IMR-90 (cell line): ENCODE data around the gene SAP30BP. TPM values are rescaled to one million over a fixed set of nuclear protein-coding genes. Genes with fewer than 3 reads are reported as not detected.

Experiments
- ATAC-seq: fragments of 200-7000 bp; cut with Tn5 transposase; 2 replicates; pipeline ENCODE4 v1.9.1; 2020; ENCODE audit warnings: low read depth, mild to moderate bottlenecking, moderate library complexity
- BruUV-seq: library from RNA; stranded (reverse); fragments of 400-500 nt; replicated peaks from 2 replicates; lab custom pipeline; 2021; lab: Mats Ljungman, UMichigan
- CTCF ChIA-PET: fragments of 300-600 bp; formaldehyde crosslinking; extraction: SDS; loops from one replicate; lab custom pipeline; 2021; ENCODE audit warnings: antibody characterized with exemption; lab: Yijun Ruan, JAX
- POLR2A ChIA-PET: fragments of 300-600 bp; sonication (Branson Sonifier 250); formaldehyde crosslinking; loops from one replicate; lab custom pipeline; 2022; ENCODE audit warnings: antibody characterized with exemption; ENCODE audit not compliant: unreplicated experiment; lab: Charles Lee
- DNase-seq: peaks from one replicate; pipeline ENCODE4 v3.0.0; 2013
- H2AFZ ChIP-seq: replicated peaks from 2 replicates; pipeline ENCODE3; 2013; ENCODE audit warnings: low read length, mild to moderate bottlenecking; ENCODE audit not compliant: poor library complexity
- H2AK5ac ChIP-seq: 2 replicates; pipeline ENCODE4 v1.6.1; 2013; ENCODE audit warnings: low read depth, low read length, inconsistent platforms
- H2AK9ac ChIP-seq: replicated peaks from 2 replicates; pipeline ENCODE3; 2013; ENCODE audit warnings: mild to moderate bottlenecking, low read depth, low read length, moderate library complexity; ENCODE audit not compliant: poor library complexity
- H2BK120ac ChIP-seq: 2 replicates; pipeline ENCODE4 v1.6.1; 2013; ENCODE audit warnings: low read depth, low read length, inconsistent platforms
- H2BK15ac ChIP-seq: 3 replicates; pipeline ENCODE4 v1.6.1; 2013; ENCODE audit warnings: low read depth, low read length, inconsistent platforms
- H2BK20ac ChIP-seq: 2 replicates; pipeline ENCODE4 v1.6.1; 2013; ENCODE audit warnings: low read depth, mild to moderate bottlenecking, inconsistent platforms, low read length, moderate library complexity
- H2BK5ac ChIP-seq: 2 replicates; pipeline ENCODE4 v1.6.1; 2013; ENCODE audit warnings: mild to moderate bottlenecking, low read depth, low read length, inconsistent platforms; ENCODE audit not compliant: poor library complexity, severe bottlenecking
- H3K14ac ChIP-seq: replicated peaks from 2 replicates; pipeline ENCODE4 v1.6.1; 2013; ENCODE audit warnings: low read depth, low read length, inconsistent platforms
- H3K18ac ChIP-seq: 2 replicates; pipeline ENCODE4 v1.6.1; 2013; ENCODE audit warnings: low read depth, low read length, control low read depth
- H3K23ac ChIP-seq: 2 replicates; pipeline ENCODE4 v1.6.1; 2013; ENCODE audit warnings: low read depth, low read length, inconsistent platforms
- H3K27ac ChIP-seq: 2 replicates; pipeline ENCODE4 v1.5.1; 2013; ENCODE audit warnings: mild to moderate bottlenecking, control low read depth, low read length; ENCODE audit not compliant: insufficient read depth
- H3K27me3 ChIP-seq: 2 replicates; pipeline ENCODE4 v1.6.1; 2013; ENCODE audit warnings: low read length; ENCODE audit not compliant: control insufficient read depth, insufficient read depth
- H3K36me3 ChIP-seq: 2 replicates; pipeline ENCODE4 v1.6.1; 2013; ENCODE audit warnings: low read length, mixed read lengths; ENCODE audit not compliant: control insufficient read depth, insufficient read depth
- H3K4ac ChIP-seq: 2 replicates; pipeline ENCODE4 v1.6.1; 2013; ENCODE audit warnings: low read depth, low read length, inconsistent platforms
- H3K4me1 ChIP-seq: 2 replicates; pipeline ENCODE4 v1.6.1; 2013; ENCODE audit warnings: low read length, mixed read lengths; ENCODE audit not compliant: control insufficient read depth, insufficient read depth
- H3K4me2 ChIP-seq: 2 replicates; pipeline ENCODE4 v1.6.1; 2013; ENCODE audit warnings: low read depth, mild to moderate bottlenecking, control low read depth, low read length, moderate library complexity
- H3K4me3 ChIP-seq: 2 replicates; pipeline ENCODE4 v1.5.1; 2013; ENCODE audit warnings: low read depth, mild to moderate bottlenecking, control low read depth, low read length, moderate library complexity; ENCODE audit not compliant: insufficient read depth
- H3K56ac ChIP-seq: 2 replicates; pipeline ENCODE4 v1.6.1; 2013; ENCODE audit warnings: low read length, inconsistent platforms; ENCODE audit not compliant: insufficient read depth; ENCODE audit errors: extremely low read depth
- H3K79me1 ChIP-seq, 2 experiments: 2 replicates each; pipeline ENCODE4 v1.6.1; 2013; ENCODE audit warnings: low read length in 2 of 2, inconsistent platforms in 1 of 2, low read depth in 1 of 2
- H3K9ac ChIP-seq: 2 replicates; pipeline ENCODE4 v1.6.1; 2013; ENCODE audit warnings: low read depth, low read length, control low read depth
- H3K9me1 ChIP-seq: 2 replicates; pipeline ENCODE4 v1.6.1; 2013; ENCODE audit warnings: low read length, inconsistent platforms; ENCODE audit not compliant: insufficient read depth
- H3K9me3 ChIP-seq: 2 replicates; pipeline ENCODE4 v1.6.1; 2013; ENCODE audit warnings: low read length; ENCODE audit not compliant: control insufficient read depth, insufficient read depth
- H4K20me1 ChIP-seq: 2 replicates; pipeline ENCODE4 v1.6.1; 2013; ENCODE audit warnings: low read length, inconsistent platforms; ENCODE audit not compliant: insufficient read depth
- H4K5ac ChIP-seq: 2 replicates; pipeline ENCODE4 v1.6.1; 2013; ENCODE audit warnings: mild to moderate bottlenecking, low read depth, low read length, control low read depth
- H4K8ac ChIP-seq, 2 experiments: 2 replicates each; pipeline ENCODE4 v1.6.1; 2013; ENCODE audit warnings: low read depth in 2 of 2, low read length in 2 of 2, control low read depth in 1 of 2, inconsistent platforms in 1 of 2
- H4K91ac ChIP-seq: 2 replicates; pipeline ENCODE4 v1.6.1; 2013; ENCODE audit warnings: low read depth, low read length, inconsistent platforms; ENCODE audit not compliant: insufficient read depth
- BHLHE40 ChIP-seq: fragments of 150-350 bp; IDR thresholded peaks from 2 replicates; pipeline ENCODE4 v1.6.1; 2016; ENCODE audit warnings: mild to moderate bottlenecking, low read depth, low read length
- CEBPB ChIP-seq: IDR thresholded peaks from 2 replicates; pipeline ENCODE4 v1.6.1; 2012; ENCODE audit warnings: low read depth, low read length, improper control_type of control experiment
- CHD1 ChIP-seq: IDR thresholded peaks from 2 replicates; pipeline ENCODE4 v1.6.1; 2012; ENCODE audit warnings: low read depth, low read length, improper control_type of control experiment
- MAFK ChIP-seq: IDR thresholded peaks from 2 replicates; pipeline ENCODE4 v1.6.1; 2012; ENCODE audit warnings: low read depth, low read length, improper control_type of control experiment
- MAZ ChIP-seq: IDR thresholded peaks from 2 replicates; pipeline ENCODE4 v1.6.1; 2012; ENCODE audit warnings: low read depth, mild to moderate bottlenecking, low read length, improper control_type of control experiment, moderate library complexity, borderline replicate concordance
- MXI1 ChIP-seq: IDR thresholded peaks from 2 replicates; pipeline ENCODE4 v1.6.1; 2012; ENCODE audit warnings: low read depth, mild to moderate bottlenecking, low read length, moderate library complexity, borderline replicate concordance
- NFE2L2 ChIP-seq: fragments of 150-350 bp; IDR thresholded peaks from 2 replicates; pipeline ENCODE4 v1.6.1; 2016; ENCODE audit warnings: low read depth, mild to moderate bottlenecking, low read length
- POLR2A ChIP-seq: IDR thresholded peaks from 2 replicates; pipeline ENCODE4 v1.6.1; 2012; ENCODE audit warnings: mild to moderate bottlenecking, low read depth, low read length
- RAD21 ChIP-seq: IDR thresholded peaks from 2 replicates; pipeline ENCODE4 v1.6.1; 2012; ENCODE audit warnings: low read length, improper control_type of control experiment
- RCOR1 ChIP-seq: IDR thresholded peaks from 2 replicates; pipeline ENCODE4 v1.6.1; 2012; ENCODE audit warnings: mild to moderate bottlenecking, low read length, improper control_type of control experiment; ENCODE audit not compliant: insufficient replicate concordance
- RFX5 ChIP-seq: IDR thresholded peaks from 2 replicates; pipeline ENCODE4 v1.8.0; 2012; ENCODE audit warnings: low read depth, mild to moderate bottlenecking, low read length, moderate library complexity
- SMC3 ChIP-seq: fragments of 150-350 bp; IDR thresholded peaks from 2 replicates; pipeline ENCODE4 v1.6.1; 2016; ENCODE audit warnings: low read depth, mild to moderate bottlenecking, antibody characterized with exemption, low read length, moderate library complexity
- WGBS, 2 experiments: methylation state at CpG; one replicate each; pipeline versions ENCODE4 v1.1.5 to v1.1.7; 2013; ENCODE audit warnings: missing lambda C conversion rate in 2 of 2; ENCODE audit not compliant: insufficient read length in 1 of 2; ENCODE audit errors: extremely low coverage in 2 of 2; 5-methylcytosine and 5-hydroxymethylcytosine counted together
- dilution Hi-C: fragments of 300-500 bp; cut with HindIII; formaldehyde crosslinking; loops from one replicate; pipeline ENCODE4 v1.14.3; 2018; ENCODE audit warnings: low sequenced_read_pairs; ENCODE audit not compliant: unreplicated experiment
- in situ Hi-C: fragments of 300-500 bp; cut with MboI; formaldehyde crosslinking; loops from 3 replicates; pipeline ENCODE4 v1.14.3; 2019; ENCODE audit warnings: low sequenced_read_pairs, inconsistent platforms, mixed read lengths
- intact Hi-C: fragments of 100-400 bp; cut with micrococcal nuclease; formaldehyde crosslinking; loops from 2 replicates; pipeline ENCODE4 v1.10.0; 2022
- polyA plus RNA-seq, 3 experiments: library from polyadenylated mRNA; depleted of rRNA; stranded (reverse); fragments of >200 nt; gene quantifications; 2 replicates each; pipeline ENCODE4 v1.2.3, GENCODE V29; 2012; ENCODE audit warnings: low replicate concordance in 1 of 3
- total RNA-seq: library from RNA; depleted of rRNA; stranded (reverse); fragments of >200 nt; gene quantifications from 2 replicates; pipeline ENCODE4 v1.2.3, GENCODE V29; 2012
- TF ChIP-seq, protein P1 (sequence below): fragments of 150-350 bp; IDR thresholded peaks from 2 replicates; pipeline ENCODE4 v1.6.1; 2016; ENCODE audit warnings: low read depth, mild to moderate bottlenecking, low read length, moderate library complexity, borderline replicate concordance
- TF ChIP-seq, protein P2 (sequence below): fragments of 150-350 bp; IDR thresholded peaks from 2 replicates; pipeline ENCODE4 v1.6.1; 2017; ENCODE audit warnings: mild to moderate bottlenecking, antibody characterized with exemption, low read length, low read depth

The SAP30BP gene
- total and polyA plus RNA-seq, 2 of the 4 experiments (the other 2 are of a cell fraction): 70.4 to 139 TPM

DNA sequence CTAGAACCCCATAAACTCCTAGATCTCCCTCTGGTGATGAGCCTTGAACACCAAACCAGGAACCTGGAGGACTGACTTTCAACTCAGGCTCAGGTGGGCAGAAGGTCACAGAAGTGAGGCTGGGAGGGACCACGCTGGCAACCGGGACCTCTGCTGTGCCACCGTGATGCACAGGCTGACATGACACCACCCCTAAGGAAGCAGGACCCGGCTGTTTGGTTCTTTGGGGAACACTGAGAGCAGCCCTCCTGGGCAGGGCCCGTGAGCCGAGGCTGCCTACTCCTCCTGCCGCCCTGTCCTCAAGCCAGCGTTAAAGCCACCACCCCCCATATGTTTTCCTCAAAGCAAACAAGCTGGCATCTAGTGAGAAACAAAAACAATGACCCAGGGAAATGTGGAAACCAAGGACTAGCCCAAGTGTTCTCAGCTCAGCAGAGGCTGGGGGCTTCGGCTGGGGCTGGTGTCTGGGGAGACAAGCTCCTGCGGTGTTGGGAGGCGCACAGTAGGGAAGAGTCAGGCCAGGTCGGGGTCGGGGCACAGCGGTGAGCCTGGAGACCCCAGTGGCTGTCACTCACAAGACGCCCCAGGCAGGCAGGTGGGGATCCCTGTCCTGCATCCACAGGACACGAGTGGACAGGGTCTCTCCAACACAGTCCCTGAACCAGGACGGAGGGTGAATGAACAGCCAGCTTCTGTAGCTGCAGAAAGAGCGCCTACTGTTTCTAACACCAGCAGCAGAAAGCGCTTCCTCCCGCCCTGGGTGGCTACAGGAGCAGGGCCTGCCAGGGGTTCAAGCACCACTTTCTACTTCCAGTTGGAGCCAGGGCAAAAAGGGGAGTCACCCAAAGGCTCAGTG is 32.2 kb upstream of the SAP30BP start (continued):
- TF ChIP-seq RCOR1: no peak

DNA sequence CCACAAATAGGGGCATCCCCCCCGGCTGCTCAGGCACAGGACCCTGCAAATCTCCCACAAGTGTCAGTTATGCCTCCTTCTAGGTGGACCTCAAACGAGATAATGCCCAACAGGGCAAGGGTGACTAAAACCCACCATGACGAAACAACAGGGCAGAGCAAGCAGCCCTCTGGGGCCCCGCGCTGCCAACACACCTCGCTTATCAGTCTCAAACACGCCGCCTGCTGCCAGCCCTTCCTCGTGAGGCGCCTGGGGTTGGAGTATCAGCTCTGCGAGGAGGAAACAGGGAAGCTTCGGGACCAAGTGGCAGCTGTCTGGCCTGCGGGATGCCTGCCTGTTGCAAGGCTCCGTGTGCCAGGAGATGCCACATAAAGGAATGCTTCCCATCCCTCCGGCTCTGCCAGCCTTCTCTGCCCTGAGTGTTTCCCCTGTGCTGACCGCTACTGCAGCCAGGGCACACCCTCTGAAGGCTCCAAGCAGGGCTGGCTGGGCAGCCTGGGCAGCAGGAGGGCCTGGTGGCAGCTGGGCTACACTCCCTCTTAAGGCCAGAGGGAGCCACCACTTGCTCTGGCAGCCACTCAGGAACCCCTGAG is 31.4 kb upstream of the SAP30BP start:
- no peak overlapping the region for H3K56ac ChIP-seq
- H3K4me2 ChIP-seq: no peak overlapping the region
- H3K14ac ChIP-seq: no peak overlapping the region
- H2BK15ac ChIP-seq: no peak overlapping the region
- H2BK20ac ChIP-seq: no peak overlapping the region
- H4K5ac ChIP-seq: no peak overlapping the region
- H2AK5ac ChIP-seq: no peak overlapping the region
- H3K9me3 ChIP-seq: no peaks in the 10 kb centered on the region
- H4K91ac ChIP-seq: no peak overlapping the region
- no peak overlapping the region for H2AK9ac ChIP-seq
- no peak overlapping the region for H3K9ac ChIP-seq
- WGBS, 2 experiments: 78% methylated on average over 15 of the region's 16 CpGs; no CpG with 5 or more reads in 1 of the 2 experiments
- no peaks in the 10 kb centered on the region for H3K9me1 ChIP-seq
- dilution Hi-C loops: no loop called here
- H4K8ac ChIP-seq: no peak overlapping the region
- no peak overlapping the region for H3K23ac ChIP-seq
- intact Hi-C loops: no loop called here
- no peak overlapping the region for H2BK120ac ChIP-seq
- H4K20me1 ChIP-seq: peaks cover 9% of the 10 kb centered on the region
- no peak overlapping the region for H3K4ac ChIP-seq
- no peak overlapping the region for H3K18ac ChIP-seq
- in situ Hi-C loops: no loop called here
- DNase-seq (no peak), ATAC-seq (no peak)
- H3K36me3 ChIP-seq: peaks cover 10% of the 10 kb centered on the region; the same call in 1 of the 2 replicates
- no TSS peak for BruUV-seq
- no peak overlapping the region for H3K4me3 ChIP-seq
- POLR2A ChIA-PET: no interaction called here
- no peak overlapping the region for H3K27ac ChIP-seq
- H3K27me3 ChIP-seq: no peaks in the 10 kb centered on the region
- H3K79me1 ChIP-seq: peaks cover 0 to 3% of the 10 kb centered on the region in 2 experiments; a peak in 1 of 4 replicates
- H3K4me1 ChIP-seq: peaks cover 15% of the 10 kb centered on the region
- CTCF ChIA-PET: no interaction called here
- no peak overlapping the region for H2BK5ac ChIP-seq
- no peak overlapping the region for H2AFZ ChIP-seq
- TF ChIP-seq RFX5: no peak
- no peak for TF ChIP-seq MXI1
- TF ChIP-seq CHD1: no peak
- TF ChIP-seq, protein P1, sequence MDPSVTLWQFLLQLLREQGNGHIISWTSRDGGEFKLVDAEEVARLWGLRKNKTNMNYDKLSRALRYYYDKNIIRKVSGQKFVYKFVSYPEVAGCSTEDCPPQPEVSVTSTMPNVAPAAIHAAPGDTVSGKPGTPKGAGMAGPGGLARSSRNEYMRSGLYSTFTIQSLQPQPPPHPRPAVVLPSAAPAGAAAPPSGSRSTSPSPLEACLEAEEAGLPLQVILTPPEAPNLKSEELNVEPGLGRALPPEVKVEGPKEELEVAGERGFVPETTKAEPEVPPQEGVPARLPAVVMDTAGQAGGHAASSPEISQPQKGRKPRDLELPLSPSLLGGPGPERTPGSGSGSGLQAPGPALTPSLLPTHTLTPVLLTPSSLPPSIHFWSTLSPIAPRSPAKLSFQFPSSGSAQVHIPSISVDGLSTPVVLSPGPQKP: no peak
- no peak for TF ChIP-seq MAZ
- no peak for TF ChIP-seq RCOR1
- no peak for TF ChIP-seq SMC3
- TF ChIP-seq CEBPB: no peak
- TF ChIP-seq, protein P2, sequence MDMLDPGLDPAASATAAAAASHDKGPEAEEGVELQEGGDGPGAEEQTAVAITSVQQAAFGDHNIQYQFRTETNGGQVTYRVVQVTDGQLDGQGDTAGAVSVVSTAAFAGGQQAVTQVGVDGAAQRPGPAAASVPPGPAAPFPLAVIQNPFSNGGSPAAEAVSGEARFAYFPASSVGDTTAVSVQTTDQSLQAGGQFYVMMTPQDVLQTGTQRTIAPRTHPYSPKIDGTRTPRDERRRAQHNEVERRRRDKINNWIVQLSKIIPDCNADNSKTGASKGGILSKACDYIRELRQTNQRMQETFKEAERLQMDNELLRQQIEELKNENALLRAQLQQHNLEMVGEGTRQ: no peak
- no peak for TF ChIP-seq POLR2A
- no peak for TF ChIP-seq NFE2L2
- TF ChIP-seq RAD21: no peak
- TF ChIP-seq MAFK: no peak
- TF ChIP-seq BHLHE40: no peak
